H1 (cell line): Measurements from ENCODE around the gene MOV10L1. TPM values are rescaled to one million over a fixed set of nuclear protein-coding genes. Genes with fewer than 3 reads are reported as not detected.

Experiments used
- EGR1 ChIP-seq: IDR thresholded peaks from 2 replicates; pipeline ENCODE4 v1.6.1; 2011; ENCODE audit warnings: low read depth, low read length, borderline replicate concordance
- GABPA ChIP-seq: IDR thresholded peaks from 2 replicates; pipeline ENCODE4 v1.6.1; 2011; ENCODE audit warnings: mild to moderate bottlenecking, low read length, moderate library complexity, borderline replicate concordance; ENCODE audit not compliant: insufficient read depth
- HDAC6 ChIP-seq: IDR thresholded peaks from one replicate; pipeline ENCODE4 v1.7.1; 2012; ENCODE audit warnings: low read depth, mild to moderate bottlenecking, inconsistent platforms, low read length, moderate library complexity
- KDM4A ChIP-seq: IDR thresholded peaks from one replicate; pipeline ENCODE4 v1.7.1; 2012; ENCODE audit warnings: low read depth, mild to moderate bottlenecking, moderate library complexity, low read length, inconsistent platforms; ENCODE audit not compliant: severe bottlenecking
- NANOG ChIP-seq: IDR thresholded peaks from 2 replicates; pipeline ENCODE4 v1.6.1; 2011; ENCODE audit warnings: low read length, low read depth, mild to moderate bottlenecking, inconsistent platforms; ENCODE audit not compliant: insufficient read depth, poor library complexity, severe bottlenecking
- POLR2A ChIP-seq, 2 experiments: IDR thresholded peaks; 1 replicate in 1 of 2; 2 replicates in 1 of 2; pipeline ENCODE4 v1.6.1; 2011; ENCODE audit warnings: low read depth in 2 of 2, low read length in 2 of 2, mild to moderate bottlenecking in 2 of 2; ENCODE audit errors: control extremely low read depth in 1 of 2
- YY1 ChIP-seq: IDR thresholded peaks from 2 replicates; pipeline ENCODE4 v1.6.1; 2011; ENCODE audit warnings: low read depth, mild to moderate bottlenecking, low read length
- polyA plus RNA-seq, 7 experiments: library from polyadenylated mRNA; depleted of rRNA in 3 of 7; stranded (reverse) in 5 of 7; unstranded in 2 of 7; fragments of >200 nt in 5 of 7; fragments of 200-250 nt in 2 of 7; gene quantifications; 1 replicate in 5 of 7; 2 replicates in 1 of 7; 4 replicates in 1 of 7; pipeline versions ENCODE4 v1.2.1 to v1.2.3, GENCODE V29; 2011 to 2013; ENCODE audit warnings: missing spikeins in 2 of 7, mixed read lengths in 2 of 7
- total RNA-seq: library from RNA; stranded (reverse); fragmentation: NEBNext Ultra II Directional; extraction: Animal tissue kit (Norgen Biotek cat#: 25700); gene quantifications from 2 replicates; pipeline ENCODE4 v1.2.1, GENCODE V29; 2021
- TF ChIP-seq, protein P1 (sequence below): fragments of 300-600 bp; sonication (generic); IDR thresholded peaks from 2 replicates; pipeline ENCODE4 v1.7.1; 2012; ENCODE audit warnings: low read length, moderate library complexity, mild to moderate bottlenecking, inconsistent platforms; ENCODE audit not compliant: insufficient replicate concordance
- TF ChIP-seq, protein P2 (sequence below): IDR thresholded peaks from 2 replicates; pipeline ENCODE4 v1.6.1; 2012; ENCODE audit warnings: inconsistent platforms

MOV10L1 gene
- total and polyA plus RNA-seq, 2 of the 8 experiments (the other 6 are each of a cell fraction or from before 2014, with no cell fraction given): 0.32 TPM; not detected in 1

DNA sequence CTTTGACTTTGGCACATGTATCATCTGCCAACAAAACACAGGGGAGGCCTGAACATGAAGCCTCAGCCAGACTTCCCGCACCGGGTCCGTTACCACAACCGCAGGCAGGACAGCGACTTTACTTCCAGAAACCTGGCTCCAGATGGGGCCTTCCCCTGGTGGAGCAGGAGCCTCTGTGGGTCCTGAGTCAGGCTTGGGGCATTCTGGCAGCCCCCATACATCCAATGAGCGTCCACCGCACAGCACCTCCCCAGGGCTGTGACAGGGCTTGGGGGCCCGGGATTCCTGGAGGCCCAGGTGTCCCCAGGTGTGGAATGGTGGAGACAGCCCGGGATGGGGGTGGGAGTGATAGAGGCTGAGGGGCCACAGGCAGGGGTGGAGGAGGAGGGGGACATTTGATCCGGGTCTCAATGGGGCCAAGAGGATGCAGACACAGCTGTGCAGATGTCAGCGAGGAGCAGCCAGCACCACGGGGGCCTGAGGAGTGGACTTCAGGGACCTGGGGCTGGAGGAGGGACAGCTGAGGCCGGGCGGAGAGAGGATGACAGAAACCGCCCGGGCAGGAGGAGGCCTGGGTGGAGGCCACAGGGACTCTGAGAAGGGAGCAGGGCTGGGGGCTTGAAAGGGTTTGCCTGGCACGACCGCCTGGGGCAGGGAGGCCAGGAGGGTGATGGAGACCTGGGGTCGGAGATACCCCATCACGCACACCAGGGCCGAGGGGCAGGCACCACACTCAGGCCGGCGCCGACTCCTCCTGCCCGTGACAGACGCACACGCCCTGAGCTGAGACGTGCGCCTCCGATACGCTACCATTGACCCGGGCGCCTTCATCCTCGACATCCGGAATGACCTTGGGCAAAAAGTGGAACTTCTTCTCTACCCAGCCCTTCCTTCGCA lies 40.3 kb upstream of the MOV10L1 start (continued):
- TF ChIP-seq, protein P1, sequence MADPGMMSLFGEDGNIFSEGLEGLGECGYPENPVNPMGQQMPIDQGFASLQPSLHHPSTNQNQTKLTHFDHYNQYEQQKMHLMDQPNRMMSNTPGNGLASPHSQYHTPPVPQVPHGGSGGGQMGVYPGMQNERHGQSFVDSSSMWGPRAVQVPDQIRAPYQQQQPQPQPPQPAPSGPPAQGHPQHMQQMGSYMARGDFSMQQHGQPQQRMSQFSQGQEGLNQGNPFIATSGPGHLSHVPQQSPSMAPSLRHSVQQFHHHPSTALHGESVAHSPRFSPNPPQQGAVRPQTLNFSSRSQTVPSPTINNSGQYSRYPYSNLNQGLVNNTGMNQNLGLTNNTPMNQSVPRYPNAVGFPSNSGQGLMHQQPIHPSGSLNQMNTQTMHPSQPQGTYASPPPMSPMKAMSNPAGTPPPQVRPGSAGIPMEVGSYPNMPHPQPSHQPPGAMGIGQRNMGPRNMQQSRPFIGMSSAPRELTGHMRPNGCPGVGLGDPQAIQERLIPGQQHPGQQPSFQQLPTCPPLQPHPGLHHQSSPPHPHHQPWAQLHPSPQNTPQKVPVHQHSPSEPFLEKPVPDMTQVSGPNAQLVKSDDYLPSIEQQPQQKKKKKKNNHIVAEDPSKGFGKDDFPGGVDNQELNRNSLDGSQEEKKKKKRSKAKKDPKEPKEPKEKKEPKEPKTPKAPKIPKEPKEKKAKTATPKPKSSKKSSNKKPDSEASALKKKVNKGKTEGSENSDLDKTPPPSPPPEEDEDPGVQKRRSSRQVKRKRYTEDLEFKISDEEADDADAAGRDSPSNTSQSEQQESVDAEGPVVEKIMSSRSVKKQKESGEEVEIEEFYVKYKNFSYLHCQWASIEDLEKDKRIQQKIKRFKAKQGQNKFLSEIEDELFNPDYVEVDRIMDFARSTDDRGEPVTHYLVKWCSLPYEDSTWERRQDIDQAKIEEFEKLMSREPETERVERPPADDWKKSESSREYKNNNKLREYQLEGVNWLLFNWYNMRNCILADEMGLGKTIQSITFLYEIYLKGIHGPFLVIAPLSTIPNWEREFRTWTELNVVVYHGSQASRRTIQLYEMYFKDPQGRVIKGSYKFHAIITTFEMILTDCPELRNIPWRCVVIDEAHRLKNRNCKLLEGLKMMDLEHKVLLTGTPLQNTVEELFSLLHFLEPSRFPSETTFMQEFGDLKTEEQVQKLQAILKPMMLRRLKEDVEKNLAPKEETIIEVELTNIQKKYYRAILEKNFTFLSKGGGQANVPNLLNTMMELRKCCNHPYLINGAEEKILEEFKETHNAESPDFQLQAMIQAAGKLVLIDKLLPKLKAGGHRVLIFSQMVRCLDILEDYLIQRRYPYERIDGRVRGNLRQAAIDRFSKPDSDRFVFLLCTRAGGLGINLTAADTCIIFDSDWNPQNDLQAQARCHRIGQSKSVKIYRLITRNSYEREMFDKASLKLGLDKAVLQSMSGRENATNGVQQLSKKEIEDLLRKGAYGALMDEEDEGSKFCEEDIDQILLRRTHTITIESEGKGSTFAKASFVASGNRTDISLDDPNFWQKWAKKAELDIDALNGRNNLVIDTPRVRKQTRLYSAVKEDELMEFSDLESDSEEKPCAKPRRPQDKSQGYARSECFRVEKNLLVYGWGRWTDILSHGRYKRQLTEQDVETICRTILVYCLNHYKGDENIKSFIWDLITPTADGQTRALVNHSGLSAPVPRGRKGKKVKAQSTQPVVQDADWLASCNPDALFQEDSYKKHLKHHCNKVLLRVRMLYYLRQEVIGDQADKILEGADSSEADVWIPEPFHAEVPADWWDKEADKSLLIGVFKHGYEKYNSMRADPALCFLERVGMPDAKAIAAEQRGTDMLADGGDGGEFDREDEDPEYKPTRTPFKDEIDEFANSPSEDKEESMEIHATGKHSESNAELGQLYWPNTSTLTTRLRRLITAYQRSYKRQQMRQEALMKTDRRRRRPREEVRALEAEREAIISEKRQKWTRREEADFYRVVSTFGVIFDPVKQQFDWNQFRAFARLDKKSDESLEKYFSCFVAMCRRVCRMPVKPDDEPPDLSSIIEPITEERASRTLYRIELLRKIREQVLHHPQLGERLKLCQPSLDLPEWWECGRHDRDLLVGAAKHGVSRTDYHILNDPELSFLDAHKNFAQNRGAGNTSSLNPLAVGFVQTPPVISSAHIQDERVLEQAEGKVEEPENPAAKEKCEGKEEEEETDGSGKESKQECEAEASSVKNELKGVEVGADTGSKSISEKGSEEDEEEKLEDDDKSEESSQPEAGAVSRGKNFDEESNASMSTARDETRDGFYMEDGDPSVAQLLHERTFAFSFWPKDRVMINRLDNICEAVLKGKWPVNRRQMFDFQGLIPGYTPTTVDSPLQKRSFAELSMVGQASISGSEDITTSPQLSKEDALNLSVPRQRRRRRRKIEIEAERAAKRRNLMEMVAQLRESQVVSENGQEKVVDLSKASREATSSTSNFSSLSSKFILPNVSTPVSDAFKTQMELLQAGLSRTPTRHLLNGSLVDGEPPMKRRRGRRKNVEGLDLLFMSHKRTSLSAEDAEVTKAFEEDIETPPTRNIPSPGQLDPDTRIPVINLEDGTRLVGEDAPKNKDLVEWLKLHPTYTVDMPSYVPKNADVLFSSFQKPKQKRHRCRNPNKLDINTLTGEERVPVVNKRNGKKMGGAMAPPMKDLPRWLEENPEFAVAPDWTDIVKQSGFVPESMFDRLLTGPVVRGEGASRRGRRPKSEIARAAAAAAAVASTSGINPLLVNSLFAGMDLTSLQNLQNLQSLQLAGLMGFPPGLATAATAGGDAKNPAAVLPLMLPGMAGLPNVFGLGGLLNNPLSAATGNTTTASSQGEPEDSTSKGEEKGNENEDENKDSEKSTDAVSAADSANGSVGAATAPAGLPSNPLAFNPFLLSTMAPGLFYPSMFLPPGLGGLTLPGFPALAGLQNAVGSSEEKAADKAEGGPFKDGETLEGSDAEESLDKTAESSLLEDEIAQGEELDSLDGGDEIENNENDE: no peak
- TF ChIP-seq EGR1 (no peak), HDAC6 (no peak), NANOG (no peak), GABPA (no peak), KDM4A (no peak), POLR2A (IDR thresholded peaks at IDR 0.05; ENCODE audit: control extremely low read depth in 1 of 2, low read depth in 2 of 2, low read length in 2 of 2) (no peak), YY1 (no peak)
- TF ChIP-seq, protein P2, sequence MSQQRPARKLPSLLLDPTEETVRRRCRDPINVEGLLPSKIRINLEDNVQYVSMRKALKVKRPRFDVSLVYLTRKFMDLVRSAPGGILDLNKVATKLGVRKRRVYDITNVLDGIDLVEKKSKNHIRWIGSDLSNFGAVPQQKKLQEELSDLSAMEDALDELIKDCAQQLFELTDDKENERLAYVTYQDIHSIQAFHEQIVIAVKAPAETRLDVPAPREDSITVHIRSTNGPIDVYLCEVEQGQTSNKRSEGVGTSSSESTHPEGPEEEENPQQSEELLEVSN: no peak
